ENCODE results near the gene DERA.

The DERA gene

DNA sequence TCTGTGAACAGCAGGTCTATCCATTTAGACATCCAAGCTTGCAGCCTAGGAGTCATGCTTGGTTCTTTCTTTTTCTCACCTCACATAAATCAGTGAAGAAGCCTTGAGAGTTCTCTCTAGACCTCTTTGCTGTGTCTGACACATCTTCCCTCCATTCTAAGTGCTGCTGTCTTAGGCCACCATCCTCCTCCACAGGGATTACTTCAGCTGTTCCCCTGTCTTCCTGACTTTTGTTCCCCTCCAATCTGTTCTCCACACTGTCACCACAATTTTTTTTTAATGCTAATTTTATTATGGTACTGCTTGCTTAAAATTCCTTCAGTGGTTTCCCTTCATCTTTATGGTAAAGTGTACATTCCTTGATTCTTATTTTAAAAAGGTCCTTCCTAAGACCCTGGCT is 71.8 kb downstream of the DERA start:
- H3K4me3 ChIP-seq (ENCODE audit: low read depth, low read length), result no peak overlapping the region
- H2AFZ ChIP-seq (ENCODE audit: low read length, unreplicated experiment), result no peak overlapping the region
- no peaks in the 10 kb centered on the region for H3K79me2 ChIP-seq (ENCODE audit: control insufficient read depth, insufficient read depth, low read length, unreplicated experiment)
- peaks cover 46% of the 10 kb centered on the region for H3K4me1 ChIP-seq (ENCODE audit: control insufficient read depth, insufficient read depth, low read length, unreplicated experiment)
- peak overlapping the region; percentile 59; the same call in 1 of the 2 replicates for H3K27ac ChIP-seq (ENCODE audit: low read depth, low read length)
- no peaks in the 10 kb centered on the region for H3K27me3 ChIP-seq (ENCODE audit: insufficient read depth, low read length)
- H3K36me3 ChIP-seq (ENCODE audit: insufficient read depth, low read length), result peaks cover 12% of the 10 kb centered on the region; the same call in 1 of the 2 replicates

GRCh38 chr12:15984097-15984800 is 73.1 kb downstream of the DERA start:
- peaks cover 33% of the 10 kb centered on the region for H3K4me1 ChIP-seq (ENCODE audit: control insufficient read depth, insufficient read depth, low read length, unreplicated experiment)
- H3K27me3 ChIP-seq (ENCODE audit: insufficient read depth, low read length), result no peaks in the 10 kb centered on the region
- no peaks in the 10 kb centered on the region for H3K79me2 ChIP-seq (ENCODE audit: control insufficient read depth, insufficient read depth, low read length, unreplicated experiment)
- H3K36me3 ChIP-seq (ENCODE audit: insufficient read depth, low read length), result peaks cover 21% of the 10 kb centered on the region; the same call in 1 of the 2 replicates
- no peak overlapping the region for H2AFZ ChIP-seq (ENCODE audit: low read length, unreplicated experiment)
- no peak overlapping the region for H3K27ac ChIP-seq (ENCODE audit: low read depth, low read length)
- H3K4me3 ChIP-seq (ENCODE audit: low read depth, low read length), result no peak overlapping the region

- H3K4me1 ChIP-seq (ENCODE audit: control insufficient read depth, insufficient read depth, low read length, unreplicated experiment), result peaks cover 26% of the 10 kb centered on the region
- no peak overlapping the region for H3K27ac ChIP-seq (ENCODE audit: low read depth, low read length)
- H3K36me3 ChIP-seq (ENCODE audit: insufficient read depth, low read length), result peaks cover 24% of the 10 kb centered on the region; the same call in 1 of the 2 replicates
- no peak overlapping the region for H2AFZ ChIP-seq (ENCODE audit: low read length, unreplicated experiment)
- H3K79me2 ChIP-seq (ENCODE audit: control insufficient read depth, insufficient read depth, low read length, unreplicated experiment), result no peaks in the 10 kb centered on the region
- no peaks in the 10 kb centered on the region for H3K27me3 ChIP-seq (ENCODE audit: insufficient read depth, low read length)
- no peak overlapping the region for H3K4me3 ChIP-seq (ENCODE audit: low read depth, low read length)
Observed at GRCh38 chr12:15984963-15985362, 73.8 kb downstream of the DERA start.

- no peak overlapping the region for H3K27ac ChIP-seq (ENCODE audit: low read depth, low read length)
- H2AFZ ChIP-seq (ENCODE audit: low read length, unreplicated experiment), result no peak overlapping the region
- H3K4me1 ChIP-seq (ENCODE audit: control insufficient read depth, insufficient read depth, low read length, unreplicated experiment), result peaks cover 3% of the 10 kb centered on the region
- no peaks in the 10 kb centered on the region for H3K27me3 ChIP-seq (ENCODE audit: insufficient read depth, low read length)
- no peak overlapping the region for H3K4me3 ChIP-seq (ENCODE audit: low read depth, low read length)
- no peaks in the 10 kb centered on the region for H3K79me2 ChIP-seq (ENCODE audit: control insufficient read depth, insufficient read depth, low read length, unreplicated experiment)
- H3K36me3 ChIP-seq (ENCODE audit: insufficient read depth, low read length), result peaks cover 29% of the 10 kb centered on the region; the same call in 1 of the 2 replicates
Observed at GRCh38 chr12:15987696-15988095, 76.6 kb downstream of the DERA start.

- Histone ChIP-seq H3K27ac (ENCODE audit: low read depth, low read length) (no peak overlapping the region), H3K4me1 (ENCODE audit: control insufficient read depth, insufficient read depth, low read length, unreplicated experiment) (no peaks in the 10 kb centered on the region), H2AFZ (ENCODE audit: low read length, unreplicated experiment) (no peak overlapping the region), H3K4me3 (ENCODE audit: low read depth, low read length) (no peak overlapping the region), H3K36me3 (ENCODE audit: insufficient read depth, low read length) (peaks cover 29% of the 10 kb centered on the region; the same call in 1 of the 2 replicates), H3K79me2 (ENCODE audit: control insufficient read depth, insufficient read depth, low read length, unreplicated experiment) (no peaks in the 10 kb centered on the region), H3K27me3 (ENCODE audit: insufficient read depth, low read length) (no peaks in the 10 kb centered on the region)
Observed at GRCh38 chr12:15988983-15989755, 78.0 kb downstream of the DERA start.

DNA sequence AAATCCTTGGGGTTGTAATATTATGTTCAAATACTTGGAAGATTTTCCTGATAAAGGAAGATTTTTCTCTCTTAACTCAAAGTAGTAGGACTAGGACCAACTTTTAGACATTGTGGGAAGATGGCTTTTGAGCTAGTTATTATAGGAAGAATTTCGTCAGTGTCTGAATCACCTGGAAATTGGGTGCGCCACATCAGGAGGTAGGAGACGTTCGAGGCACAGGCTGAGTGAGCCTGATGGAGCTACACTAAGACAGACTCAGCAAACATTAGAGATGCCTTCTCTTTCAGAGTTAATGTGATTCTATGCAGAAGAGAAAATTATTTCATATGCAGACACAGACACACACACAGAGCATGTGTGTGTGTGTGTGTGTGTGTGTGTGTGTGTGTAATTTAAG is 84.7 kb downstream of the DERA start:
- 0 out of 2 replicates have a peak, but pooled peaks cover 1% of the 10 kb centered on the region for H3K36me3 ChIP-seq (ENCODE audit: insufficient read depth, low read length)
- no peak overlapping the region for H2AFZ ChIP-seq (ENCODE audit: low read length, unreplicated experiment)
- no peaks in the 10 kb centered on the region for H3K27me3 ChIP-seq (ENCODE audit: insufficient read depth, low read length)
- no peaks in the 10 kb centered on the region for H3K79me2 ChIP-seq (ENCODE audit: control insufficient read depth, insufficient read depth, low read length, unreplicated experiment)
- H3K4me1 ChIP-seq (ENCODE audit: control insufficient read depth, insufficient read depth, low read length, unreplicated experiment), result peaks cover 16% of the 10 kb centered on the region
- no peak overlapping the region for H3K4me3 ChIP-seq (ENCODE audit: low read depth, low read length)
- H3K27ac ChIP-seq (ENCODE audit: low read depth, low read length), result no peak overlapping the region

- H3K79me2 ChIP-seq (ENCODE audit: control insufficient read depth, insufficient read depth, low read length, unreplicated experiment), result no peaks in the 10 kb centered on the region
Observed at GRCh38 chr12:15996254-15996653, 85.1 kb downstream of the DERA start.

GRCh38 chr12:15996948-15997347 is 85.8 kb downstream of the DERA start:
- Histone ChIP-seq H3K36me3 (ENCODE audit: insufficient read depth, low read length) (no peaks in the 10 kb centered on the region), H3K79me2 (ENCODE audit: control insufficient read depth, insufficient read depth, low read length, unreplicated experiment) (no peaks in the 10 kb centered on the region), H3K27ac (ENCODE audit: low read depth, low read length) (peak overlapping the region; percentile 11; the same call in 1 of the 2 replicates), H3K4me3 (ENCODE audit: low read depth, low read length) (no peak overlapping the region), H2AFZ (ENCODE audit: low read length, unreplicated experiment) (no peak overlapping the region), H3K27me3 (ENCODE audit: insufficient read depth, low read length) (no peaks in the 10 kb centered on the region), H3K4me1 (ENCODE audit: control insufficient read depth, insufficient read depth, low read length, unreplicated experiment) (peaks cover 16% of the 10 kb centered on the region)

More at GRCh38 chr12:15996254-15996653, 85.1 kb downstream of the DERA start:
- H3K27me3 ChIP-seq (ENCODE audit: insufficient read depth, low read length), result no peaks in the 10 kb centered on the region
- peak overlapping the region; percentile 11 for H3K27ac ChIP-seq (ENCODE audit: low read depth, low read length)
- no peaks in the 10 kb centered on the region for H3K36me3 ChIP-seq (ENCODE audit: insufficient read depth, low read length)
- peaks cover 16% of the 10 kb centered on the region for H3K4me1 ChIP-seq (ENCODE audit: control insufficient read depth, insufficient read depth, low read length, unreplicated experiment)
- H2AFZ ChIP-seq (ENCODE audit: low read length, unreplicated experiment), result no peak overlapping the region
- no peak overlapping the region for H3K4me3 ChIP-seq (ENCODE audit: low read depth, low read length)

- Histone ChIP-seq H3K79me2 (ENCODE audit: control insufficient read depth, insufficient read depth, low read length, unreplicated experiment) (no peaks in the 10 kb centered on the region), H3K4me1 (ENCODE audit: control insufficient read depth, insufficient read depth, low read length, unreplicated experiment) (peaks cover 16% of the 10 kb centered on the region), H3K4me3 (ENCODE audit: low read depth, low read length) (no peak overlapping the region), H3K36me3 (ENCODE audit: insufficient read depth, low read length) (no peaks in the 10 kb centered on the region), H2AFZ (ENCODE audit: low read length, unreplicated experiment) (no peak overlapping the region), H3K27ac (ENCODE audit: low read depth, low read length) (no peak overlapping the region), H3K27me3 (ENCODE audit: insufficient read depth, low read length) (no peaks in the 10 kb centered on the region)
Observed at GRCh38 chr12:15997910-15998309, 86.8 kb downstream of the DERA start.

DNA sequence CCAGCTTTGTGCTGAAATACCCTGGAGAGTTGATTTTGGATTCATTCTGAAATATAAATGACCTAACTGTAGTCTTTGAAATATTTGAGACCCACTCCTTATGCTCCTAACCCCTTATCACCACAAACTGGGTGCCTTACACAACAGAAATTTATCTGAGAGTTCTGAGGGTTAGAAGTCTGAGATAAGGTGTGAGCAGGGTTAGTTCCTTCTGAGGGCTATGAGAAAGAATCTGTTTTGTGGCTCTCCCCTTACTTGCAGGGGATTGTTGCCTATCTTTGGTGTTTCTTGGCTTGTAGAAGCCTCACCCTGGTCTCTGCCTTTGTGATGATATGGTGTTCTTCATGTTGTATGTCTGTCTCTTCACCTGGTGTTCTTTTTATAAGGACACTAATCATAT is 91.7 kb downstream of the DERA start:
- Histone ChIP-seq H3K4me3 (ENCODE audit: low read depth, low read length) (no peak overlapping the region), H3K27ac (ENCODE audit: low read depth, low read length) (no peak overlapping the region), H3K79me2 (ENCODE audit: control insufficient read depth, insufficient read depth, low read length, unreplicated experiment) (no peaks in the 10 kb centered on the region), H3K4me1 (ENCODE audit: control insufficient read depth, insufficient read depth, low read length, unreplicated experiment) (no peaks in the 10 kb centered on the region), H2AFZ (ENCODE audit: low read length, unreplicated experiment) (no peak overlapping the region), H3K27me3 (ENCODE audit: insufficient read depth, low read length) (no peaks in the 10 kb centered on the region), H3K36me3 (ENCODE audit: insufficient read depth, low read length) (no peaks in the 10 kb centered on the region)
